ENCODE data around the gene FADS6. TPM values are rescaled to one million over a fixed set of nuclear protein-coding genes. Genes with fewer than 3 reads are reported as not detected.

FADS6 gene
- polyA plus RNA-seq, 1 donor (not counting 4 experiments of a cell fraction or from before 2014, with no cell fraction given), result 0.07 TPM

DNA sequence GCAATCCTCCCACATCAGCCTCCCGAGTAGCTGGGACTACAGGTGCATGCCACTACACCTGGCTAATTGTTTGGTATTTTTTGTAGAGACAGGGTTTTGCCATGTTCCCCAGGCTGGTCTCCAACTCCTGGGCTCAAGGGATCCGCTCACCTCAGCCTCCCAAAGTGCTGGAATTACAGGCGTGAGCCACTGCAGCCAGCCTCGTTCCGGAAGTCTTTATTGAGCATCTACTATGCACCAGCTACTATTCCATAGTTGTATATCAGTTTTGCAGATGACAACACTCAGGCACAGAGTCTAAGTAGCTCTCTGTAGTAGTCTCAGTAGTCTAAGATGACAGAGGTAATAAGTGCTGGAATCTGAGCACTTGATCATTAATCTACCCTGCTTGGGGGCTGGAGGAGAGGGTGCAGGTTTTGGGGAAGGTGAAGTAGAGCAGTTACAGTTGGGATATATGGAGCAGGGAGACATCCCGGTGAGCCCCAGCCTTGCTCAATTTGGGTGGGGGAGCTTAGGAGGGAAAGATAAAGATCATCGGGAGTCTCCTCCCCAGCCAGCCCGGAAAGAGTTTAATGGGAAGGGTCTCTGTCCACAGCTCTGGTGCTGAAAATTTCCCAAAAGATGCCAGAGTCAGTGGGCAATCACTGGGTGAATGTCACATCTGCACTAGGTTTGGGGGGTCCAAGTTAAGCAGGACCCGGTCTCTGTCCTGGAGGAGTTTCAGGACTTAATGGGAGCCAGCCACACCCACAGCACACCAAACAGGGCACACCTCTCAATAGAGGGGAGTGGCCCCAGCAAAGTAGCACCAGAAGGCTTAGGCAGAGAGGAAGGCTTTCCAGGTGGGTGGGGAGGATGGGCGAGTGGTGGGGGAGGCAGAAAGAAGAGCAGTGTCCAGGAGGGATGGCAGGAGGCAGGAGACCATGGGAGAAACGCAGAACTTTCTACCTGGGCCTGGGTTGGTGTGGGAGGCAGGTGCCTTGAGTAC is 43.9 kb upstream of the FADS6 start:
- Histone ChIP-seq H3K27me3 (ENCODE audit: control insufficient read depth, extremely low read depth, insufficient read depth, low read length) (peaks cover 45% of the 10 kb centered on the region), H3K4me2 (ENCODE audit: control insufficient read depth, extremely low read depth, insufficient read depth, low read depth, low read length) (no peak overlapping the region), H4K20me1 (ENCODE audit: control insufficient read depth, extremely low read depth, insufficient read depth, low read length) (no peaks in the 10 kb centered on the region), H2AFZ (ENCODE audit: control insufficient read depth, low read length) (no peak overlapping the region), H3K36me3 (ENCODE audit: control insufficient read depth in 2 of 2, extremely low read depth in 1 of 2, insufficient read depth in 2 of 2, low read length in 2 of 2) (no peaks in the 10 kb centered on the region), H3K9ac (ENCODE audit: control insufficient read depth, extremely low read depth, insufficient read depth, low read length) (no peak overlapping the region), H3K4me3 (ENCODE audit: control insufficient read depth in 2 of 3, extremely low read depth in 1 of 3, insufficient read depth in 2 of 3, low read depth in 1 of 3, low read length in 3 of 3) (no peak overlapping the region), H3K9me1 (ENCODE audit: control insufficient read depth, extremely low read depth, insufficient read depth, low read length) (no peaks in the 10 kb centered on the region), H3K79me2 (ENCODE audit: control insufficient read depth, insufficient read depth, low read length) (no peaks in the 10 kb centered on the region), H3K9me3 (ENCODE audit: control insufficient read depth, low read depth, low read length) (no peaks in the 10 kb centered on the region), H3K27ac (ENCODE audit: control insufficient read depth, insufficient read depth, low read length) (no peak overlapping the region), H3K4me1 (ENCODE audit: control insufficient read depth, extremely low read depth, insufficient read depth, low read length) (no peaks in the 10 kb centered on the region)
- dilution Hi-C loops (cut with MboI; ENCODE audit: extremely low pct_ligation_motif_present, low sequenced_read_pairs), result no loop called here
- TF ChIP-seq, protein P1, sequence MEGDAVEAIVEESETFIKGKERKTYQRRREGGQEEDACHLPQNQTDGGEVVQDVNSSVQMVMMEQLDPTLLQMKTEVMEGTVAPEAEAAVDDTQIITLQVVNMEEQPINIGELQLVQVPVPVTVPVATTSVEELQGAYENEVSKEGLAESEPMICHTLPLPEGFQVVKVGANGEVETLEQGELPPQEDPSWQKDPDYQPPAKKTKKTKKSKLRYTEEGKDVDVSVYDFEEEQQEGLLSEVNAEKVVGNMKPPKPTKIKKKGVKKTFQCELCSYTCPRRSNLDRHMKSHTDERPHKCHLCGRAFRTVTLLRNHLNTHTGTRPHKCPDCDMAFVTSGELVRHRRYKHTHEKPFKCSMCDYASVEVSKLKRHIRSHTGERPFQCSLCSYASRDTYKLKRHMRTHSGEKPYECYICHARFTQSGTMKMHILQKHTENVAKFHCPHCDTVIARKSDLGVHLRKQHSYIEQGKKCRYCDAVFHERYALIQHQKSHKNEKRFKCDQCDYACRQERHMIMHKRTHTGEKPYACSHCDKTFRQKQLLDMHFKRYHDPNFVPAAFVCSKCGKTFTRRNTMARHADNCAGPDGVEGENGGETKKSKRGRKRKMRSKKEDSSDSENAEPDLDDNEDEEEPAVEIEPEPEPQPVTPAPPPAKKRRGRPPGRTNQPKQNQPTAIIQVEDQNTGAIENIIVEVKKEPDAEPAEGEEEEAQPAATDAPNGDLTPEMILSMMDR (optimal IDR thresholded peaks at IDR 0.05 in 1 of 3, IDR thresholded peaks at IDR 0.05 in 1 of 3, conservative IDR thresholded peaks at IDR 0.05 in 1 of 3; ENCODE audit: extremely low read depth in 1 of 3, insufficient read depth in 2 of 3, low read length in 3 of 3), result no peak
- DNase-seq (ENCODE audit: low read depth, low spot score) (no peak), FAIRE-seq (no peak)

DNA sequence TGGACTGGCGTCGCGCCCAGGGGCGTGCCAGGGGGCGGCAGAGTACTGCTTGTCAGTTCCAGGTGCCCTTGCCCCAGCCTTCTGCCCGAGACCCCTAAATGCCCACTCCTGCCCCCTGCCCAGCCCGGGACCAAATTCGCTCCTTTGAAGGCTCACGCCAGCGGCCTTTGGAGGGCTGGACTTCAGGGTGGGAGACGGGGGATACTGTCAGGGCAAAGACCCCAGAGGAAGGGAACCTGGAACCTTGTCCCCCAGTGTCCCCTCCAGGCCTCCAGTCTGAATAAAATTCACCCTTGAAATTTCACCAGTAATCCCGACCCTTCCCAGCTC is 43.0 kb upstream of the FADS6 start:
- TF ChIP-seq EZH2 (IDR thresholded peaks at IDR 0.05; ENCODE audit: low read length), result peak; percentile 50
- TF ChIP-seq, protein P1 (optimal IDR thresholded peaks at IDR 0.05 in 1 of 3, IDR thresholded peaks at IDR 0.05 in 1 of 3, conservative IDR thresholded peaks at IDR 0.05 in 1 of 3; ENCODE audit: extremely low read depth in 1 of 3, insufficient read depth in 2 of 3, low read length in 3 of 3), result no peak
- DNase-seq (ENCODE audit: low read depth, low spot score), result no peak
- no peaks in the 10 kb centered on the region for H3K4me1 ChIP-seq (ENCODE audit: control insufficient read depth, extremely low read depth, insufficient read depth, low read length)
- no peak for FAIRE-seq
- no peaks in the 10 kb centered on the region for H3K79me2 ChIP-seq (ENCODE audit: control insufficient read depth, insufficient read depth, low read length)
- H2AFZ ChIP-seq (ENCODE audit: control insufficient read depth, low read length), result no peak overlapping the region
- H4K20me1 ChIP-seq (ENCODE audit: control insufficient read depth, extremely low read depth, insufficient read depth, low read length), result no peaks in the 10 kb centered on the region
- H3K27me3 ChIP-seq (ENCODE audit: control insufficient read depth, extremely low read depth, insufficient read depth, low read length), result peaks cover 48% of the 10 kb centered on the region
- no peaks in the 10 kb centered on the region for H3K36me3 ChIP-seq (ENCODE audit: control insufficient read depth in 2 of 2, extremely low read depth in 1 of 2, insufficient read depth in 2 of 2, low read length in 2 of 2)
- no peaks in the 10 kb centered on the region for H3K9me1 ChIP-seq (ENCODE audit: control insufficient read depth, extremely low read depth, insufficient read depth, low read length)
- no peak overlapping the region for H3K27ac ChIP-seq (ENCODE audit: control insufficient read depth, insufficient read depth, low read length)
- dilution Hi-C loops (cut with MboI; ENCODE audit: extremely low pct_ligation_motif_present, low sequenced_read_pairs), result no loop called here
- no peaks in the 10 kb centered on the region for H3K9me3 ChIP-seq (ENCODE audit: control insufficient read depth, low read depth, low read length)
- H3K4me2 ChIP-seq (ENCODE audit: control insufficient read depth, extremely low read depth, insufficient read depth, low read depth, low read length), result no peak overlapping the region
- no peak overlapping the region for H3K4me3 ChIP-seq (ENCODE audit: control insufficient read depth in 2 of 3, extremely low read depth in 1 of 3, insufficient read depth in 2 of 3, low read depth in 1 of 3, low read length in 3 of 3)
- H3K9ac ChIP-seq (ENCODE audit: control insufficient read depth, extremely low read depth, insufficient read depth, low read length), result no peak overlapping the region

Data from keratinocyte (primary cell).